SK-N-SH treated with all-trans-retinoic acid at 6 μM for 48 hours (cell line): ENCODE data around the gene RNF213.

Experiments
- ATAC-seq: fragments of 200-7000 bp; cut with Tn5 transposase; 3 replicates; pipeline ENCODE4 v1.9.1; 2020; ENCODE audit warnings: mild to moderate bottlenecking, moderate library complexity
- ARNTL ChIP-seq: fragments of 450-650 bp; formaldehyde crosslinking; IDR thresholded peaks from 2 replicates; pipeline ENCODE4 v1.5.0; 2020; ENCODE audit warnings: low read depth, mild to moderate bottlenecking, moderate library complexity, borderline replicate concordance
- BACH2 ChIP-seq: fragments of 250-450 bp; sonication (Bioruptor Pico); IDR thresholded peaks from 2 replicates; pipeline ENCODE4 v1.9.0; 2021; ENCODE audit warnings: mild to moderate bottlenecking, borderline replicate concordance
- CREB5 ChIP-seq: fragments of 250-450 bp; sonication (Bioruptor Pico); IDR thresholded peaks from 2 replicates; pipeline ENCODE4 v1.5.1; 2020; ENCODE audit warnings: low read depth, mild to moderate bottlenecking, moderate library complexity
- CSDC2 ChIP-seq: fragments of 250-450 bp; sonication (Bioruptor Pico); IDR thresholded peaks from 2 replicates; pipeline ENCODE4 v1.5.0; 2020; ENCODE audit warnings: mild to moderate bottlenecking, moderate library complexity
- CSRNP3 ChIP-seq: fragments of 250-450 bp; sonication (Bioruptor Pico); IDR thresholded peaks from 2 replicates; pipeline ENCODE4 v1.5.1; 2021; ENCODE audit warnings: mild to moderate bottlenecking, moderate library complexity
- ESRRG ChIP-seq: fragments of 250-450 bp; sonication (Bioruptor Pico); IDR thresholded peaks from 2 replicates; pipeline ENCODE4 v1.6.1; 2021; ENCODE audit warnings: mild to moderate bottlenecking
- GLIS3 ChIP-seq: fragments of 250-450 bp; sonication (Bioruptor Pico); IDR thresholded peaks from 2 replicates; pipeline ENCODE4 v1.5.0; 2020; ENCODE audit warnings: mild to moderate bottlenecking, moderate library complexity
- OSR1 ChIP-seq: fragments of 250-450 bp; sonication (Bioruptor Pico); IDR thresholded peaks from 2 replicates; pipeline ENCODE4 v1.8.0; 2022; ENCODE audit warnings: moderate library complexity, mild to moderate bottlenecking, inconsistent platforms
- PATZ1 ChIP-seq: fragments of 250-450 bp; sonication (Bioruptor Pico); IDR thresholded peaks from 2 replicates; pipeline ENCODE4 v1.8.0; 2020; ENCODE audit warnings: mild to moderate bottlenecking, moderate library complexity, borderline replicate concordance
- POU6F1 ChIP-seq: fragments of 250-450 bp; sonication (Bioruptor Pico); IDR thresholded peaks from 2 replicates; pipeline ENCODE4 v1.8.0; 2021; ENCODE audit warnings: low read depth, mild to moderate bottlenecking, moderate library complexity, borderline replicate concordance
- PPARA ChIP-seq: fragments of 250-450 bp; sonication (Bioruptor Pico); IDR thresholded peaks from 2 replicates; pipeline ENCODE4 v1.5.0; 2020; ENCODE audit warnings: mild to moderate bottlenecking, borderline replicate concordance
- RARB ChIP-seq: fragments of 250-450 bp; sonication (Bioruptor Pico); IDR thresholded peaks from 2 replicates; pipeline ENCODE4 v1.8.0; 2021; ENCODE audit warnings: mild to moderate bottlenecking, moderate library complexity
- SNAI2 ChIP-seq: fragments of 250-450 bp; sonication (Bioruptor Pico); IDR thresholded peaks from 2 replicates; pipeline ENCODE4 v1.5.0; 2020; ENCODE audit warnings: mild to moderate bottlenecking, moderate library complexity
- TCF4 ChIP-seq: fragments of 250-450 bp; sonication (Bioruptor Pico); IDR thresholded peaks from 2 replicates; pipeline ENCODE4 v1.8.0; 2021; ENCODE audit warnings: mild to moderate bottlenecking, moderate library complexity, borderline replicate concordance
- TOX ChIP-seq: fragments of 250-450 bp; sonication (Bioruptor Pico); IDR thresholded peaks from 2 replicates; pipeline ENCODE4 v1.8.0; 2021; ENCODE audit warnings: mild to moderate bottlenecking, moderate library complexity, borderline replicate concordance
- TSHZ2 ChIP-seq: fragments of 250-450 bp; sonication (Bioruptor Pico); IDR thresholded peaks from 2 replicates; pipeline ENCODE4 v1.5.0; 2020; ENCODE audit warnings: mild to moderate bottlenecking, moderate library complexity
- ZC3H10 ChIP-seq: fragments of 250-450 bp; sonication (Bioruptor Pico); IDR thresholded peaks from 2 replicates; pipeline ENCODE4 v1.5.1; 2021; ENCODE audit warnings: mild to moderate bottlenecking, moderate library complexity
- ZFP3 ChIP-seq: fragments of 250-450 bp; sonication (Bioruptor Pico); IDR thresholded peaks from 2 replicates; pipeline ENCODE4 v1.5.0; 2020; ENCODE audit warnings: mild to moderate bottlenecking, moderate library complexity
- ZNF565 ChIP-seq: fragments of 450-650 bp; formaldehyde crosslinking; conservative IDR thresholded peaks from 2 replicates; pipeline ENCODE4 v1.5.0; 2020; ENCODE audit warnings: low read depth, mild to moderate bottlenecking, moderate library complexity
- ZNF70 ChIP-seq: fragments of 450-650 bp; formaldehyde crosslinking; IDR thresholded peaks from 2 replicates; pipeline ENCODE4 v1.5.0; 2020; ENCODE audit warnings: mild to moderate bottlenecking, moderate library complexity
- ZNF8 ChIP-seq: fragments of 450-650 bp; formaldehyde crosslinking; IDR thresholded peaks from 2 replicates; pipeline ENCODE4 v1.5.0; 2020; ENCODE audit warnings: mild to moderate bottlenecking, moderate library complexity

The RNF213 gene

GRCh38 chr17:80354336-80354735 is 93.7 kb downstream of the RNF213 start:
- ATAC-seq, result no peak
- TF ChIP-seq TCF4, result no peak
- TF ChIP-seq ZC3H10 (CRISPR knock-in tag), result no peak
- TF ChIP-seq CSRNP3 (CRISPR knock-in tag), result no peak
- TF ChIP-seq TSHZ2 (CRISPR knock-in tag), result no peak
- TF ChIP-seq ZNF70 (CRISPR knock-in tag), result no peak
- TF ChIP-seq, all 23 proteins: peak for 0

- ATAC-seq, result no peak
- TF ChIP-seq ESRRG (no peak), ZNF565 (CRISPR knock-in tag) (no peak), ARNTL (CRISPR knock-in tag) (no peak), PPARA (CRISPR knock-in tag) (no peak), SNAI2 (CRISPR knock-in tag) (no peak), ZNF8 (no peak), GLIS3 (CRISPR knock-in tag) (no peak), TCF4 (no peak), BACH2 (CRISPR knock-in tag) (no peak), PATZ1 (CRISPR knock-in tag) (no peak), CSRNP3 (CRISPR knock-in tag) (no peak), TOX (CRISPR knock-in tag) (no peak), CSDC2 (CRISPR knock-in tag) (no peak), POU6F1 (CRISPR knock-in tag) (no peak), ZFP3 (no peak)
Observed at GRCh38 chr17:80356231-80356856, 95.7 kb downstream of the RNF213 start.

GRCh38 chr17:80358131-80358530 is 97.5 kb downstream of the RNF213 start:
- no peak for ATAC-seq
- TF ChIP-seq TSHZ2 (CRISPR knock-in tag) (no peak), GLIS3 (CRISPR knock-in tag) (no peak), ZC3H10 (CRISPR knock-in tag) (no peak), SNAI2 (CRISPR knock-in tag) (no peak), ESRRG (no peak), OSR1 (no peak), RARB (CRISPR knock-in tag) (no peak), CREB5 (no peak), CSDC2 (CRISPR knock-in tag) (no peak), PPARA (CRISPR knock-in tag) (no peak), TCF4 (no peak), CSRNP3 (CRISPR knock-in tag) (no peak)
